Measurements from ENCODE around the gene CCDC24.
A peak's percentile ranks its signal among the peaks of the same experiment; 100 is the strongest.

Gene CCDC24

DNA sequence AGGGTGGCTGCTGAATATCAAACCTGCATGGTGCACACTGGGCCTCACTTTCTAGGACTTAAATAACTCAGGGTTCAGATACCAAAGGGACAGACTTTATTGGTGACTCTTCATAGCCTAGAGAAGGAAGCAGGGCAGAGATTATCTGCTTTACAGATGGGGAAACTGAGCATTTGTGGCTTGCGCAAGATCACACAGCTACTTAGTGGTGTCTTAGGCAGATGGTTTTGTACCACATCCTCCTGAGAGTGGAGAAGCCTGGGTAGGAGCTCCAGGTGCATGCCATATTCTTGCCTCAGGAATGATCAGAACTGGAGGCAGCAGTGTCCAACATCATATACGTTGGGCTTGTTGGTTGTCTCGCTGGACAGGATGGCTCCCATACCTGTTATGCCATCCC, 28.4 kb upstream of the CCDC24 start:
- no peak for DNase-seq (ENCODE audit: low read depth in 2 of 3, low spot score in 2 of 3)

DNA sequence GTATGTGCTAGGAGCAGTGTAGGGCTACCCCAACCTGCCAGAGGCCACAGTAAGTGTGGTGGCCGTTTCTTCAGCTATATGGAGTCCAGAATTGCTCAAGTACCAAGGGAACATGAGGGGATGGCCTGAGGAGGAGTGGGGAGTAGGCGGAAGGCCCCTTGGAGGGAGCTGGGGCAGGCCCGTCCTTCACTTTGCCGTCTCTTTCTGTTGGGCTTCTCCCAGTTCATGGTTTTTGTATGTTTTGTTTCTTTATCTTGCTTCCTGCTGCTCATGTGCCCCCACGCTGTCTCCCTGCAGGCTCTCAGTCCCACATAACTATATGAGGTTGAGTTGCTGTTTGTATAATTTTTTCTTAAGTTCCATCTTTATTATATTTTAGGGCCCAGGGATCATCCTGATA, 27.5 kb upstream of the CCDC24 start:
- DNase-seq (ENCODE audit: low read depth in 2 of 3, low spot score in 2 of 3): no peak

GRCh38 chr1:43965316-43965715, 26.1 kb upstream of the CCDC24 start:
- no peak for DNase-seq (ENCODE audit: low read depth in 2 of 3, low spot score in 2 of 3)

DNA sequence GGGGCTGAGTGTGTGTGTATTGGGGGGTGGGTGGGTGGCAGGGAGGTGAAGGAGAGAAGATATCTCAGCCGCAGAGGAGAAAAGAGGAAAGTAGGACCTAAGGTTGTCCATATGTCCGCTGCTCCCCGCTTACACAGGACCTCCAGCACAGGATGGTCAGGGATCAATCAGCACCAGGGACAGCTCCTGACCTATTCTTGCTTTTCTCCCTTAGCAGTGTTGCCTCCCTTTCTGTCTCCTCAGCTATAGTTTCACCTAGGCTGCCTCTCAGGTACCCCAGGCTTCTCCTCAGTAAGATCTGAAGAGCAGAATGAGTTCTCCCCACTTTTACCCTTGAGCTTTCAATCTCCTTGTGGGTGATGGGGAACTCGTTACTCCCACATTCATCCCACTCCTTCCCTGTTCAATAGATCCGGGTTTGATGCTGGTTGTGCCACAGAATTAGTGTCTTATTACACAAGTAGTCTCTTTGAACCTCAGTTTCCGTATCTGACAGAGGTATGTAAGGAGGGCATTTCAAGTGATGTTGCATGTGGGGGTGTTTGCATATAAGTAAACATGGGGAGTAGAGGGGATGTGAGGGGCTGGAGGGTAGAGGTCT, 23.0 kb upstream of the CCDC24 start:
- no peak for DNase-seq (ENCODE audit: low read depth in 2 of 3, low spot score in 2 of 3)

DNA sequence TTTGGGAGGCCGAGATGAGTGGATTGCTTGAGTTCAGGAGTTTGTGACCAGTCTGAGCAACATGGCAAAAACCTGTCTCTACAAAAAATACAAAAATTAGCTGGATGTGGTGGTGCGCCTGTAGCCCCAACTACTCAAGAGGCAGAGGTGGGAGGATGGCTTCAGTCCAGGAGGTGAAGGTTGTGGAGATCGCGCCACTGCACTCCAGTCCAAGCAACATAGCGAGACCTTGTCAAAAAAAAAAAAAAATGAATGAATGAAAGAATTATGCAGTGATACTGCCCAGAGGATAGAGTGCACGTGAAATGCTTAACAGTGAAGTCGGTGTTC, 22.0 kb upstream of the CCDC24 start:
- no peak for DNase-seq (ENCODE audit: low read depth in 2 of 3, low spot score in 2 of 3)

DNA sequence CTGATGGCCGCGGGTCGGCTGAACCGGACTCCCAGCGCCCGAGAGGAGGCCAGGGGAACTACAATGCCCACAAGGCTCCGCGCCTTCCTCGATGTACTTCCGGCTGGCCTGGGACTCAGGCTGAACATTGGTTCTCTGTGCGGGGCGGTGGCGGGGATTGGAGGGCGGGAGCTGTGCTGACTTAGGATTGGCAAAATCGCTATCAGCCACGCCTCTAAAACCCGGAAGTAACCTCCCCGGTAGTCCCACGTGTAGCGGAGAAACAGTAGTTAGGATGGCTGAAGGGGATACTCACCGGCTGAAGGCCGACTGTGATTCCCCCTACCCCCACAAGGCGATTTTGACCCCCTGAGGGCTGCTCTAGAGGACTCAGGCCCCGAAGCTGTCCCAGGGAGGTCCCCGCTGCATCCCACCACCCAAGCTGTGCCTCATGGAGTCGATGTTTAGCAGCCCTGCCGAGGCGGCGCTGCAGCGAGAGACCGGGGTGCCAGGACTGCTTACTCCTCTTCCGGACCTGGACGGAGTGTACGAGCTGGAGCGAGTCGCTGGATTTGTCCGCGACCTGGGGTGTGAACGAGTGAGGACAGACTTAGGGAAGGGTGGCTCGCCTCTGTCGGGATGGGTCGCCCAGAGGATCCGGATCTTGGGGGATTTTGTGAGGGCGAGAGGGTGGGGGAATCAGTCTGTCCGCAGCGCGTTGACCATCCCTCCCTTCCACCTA, 21.5 kb upstream of the CCDC24 start, which contains the start of gene DPH2:
Gene DPH2 (plus strand): TSS at position 265 of the 721 bp plus-strand sequence. CDS start 166 bp downstream, at position 431.
- peak; percentile 68 to 91 (median 89) for DNase-seq (ENCODE audit: low read depth in 2 of 3, low spot score in 2 of 3)

- DNase-seq (ENCODE audit: low read depth in 2 of 3, low spot score in 2 of 3): no peak
Observed at GRCh38 chr1:43970502-43970901, 20.9 kb upstream of the CCDC24 start.

- no peak for DNase-seq (ENCODE audit: low read depth in 2 of 3, low spot score in 2 of 3)
Observed at GRCh38 chr1:43970911-43971310, 20.5 kb upstream of the CCDC24 start.

- no peak for DNase-seq (ENCODE audit: low read depth in 2 of 3, low spot score in 2 of 3)
Observed at GRCh38 chr1:43971336-43971980, 19.9 kb upstream of the CCDC24 start.

DNA sequence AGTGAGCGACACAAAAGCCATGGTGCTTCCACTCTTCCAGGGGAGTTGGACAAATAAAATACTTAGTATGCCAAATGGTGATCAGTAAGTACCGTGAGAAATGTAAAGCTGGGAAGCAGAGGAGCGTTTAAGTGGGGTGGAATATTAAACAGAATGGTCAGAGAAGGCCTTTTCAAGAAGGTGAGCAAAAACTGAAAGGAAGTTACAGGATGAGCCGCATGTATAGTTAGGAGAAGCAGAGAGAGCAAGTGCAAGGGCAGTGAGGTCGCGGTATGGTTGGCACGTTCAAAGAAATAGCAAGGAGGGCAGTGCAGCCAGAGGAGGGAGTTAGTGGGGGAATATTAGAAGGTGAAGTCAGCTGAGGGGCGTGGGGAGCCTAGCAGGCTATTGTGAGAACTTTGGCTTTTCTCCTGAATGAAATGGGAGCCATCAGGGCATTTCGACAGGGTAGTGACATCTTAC, 17.4 kb upstream of the CCDC24 start:
- DNase-seq (ENCODE audit: low read depth in 2 of 3, low spot score in 2 of 3): no peak

GRCh38 chr1:43974443-43975248, 16.8 kb upstream of the CCDC24 start, which contains the start of gene ATP6V0B:
ATP6V0B (plus strand) TSS chr1:43974960; CDS start chr1:43975041, 81 bp downstream.
- DNase-seq (ENCODE audit: low read depth in 2 of 3, low spot score in 2 of 3): peak; percentile 88 to 94 (median 89)

- no peak for DNase-seq (ENCODE audit: low read depth in 2 of 3, low spot score in 2 of 3)
Observed at GRCh38 chr1:43975249-43975961, 16.0 kb upstream of the CCDC24 start.

DNA sequence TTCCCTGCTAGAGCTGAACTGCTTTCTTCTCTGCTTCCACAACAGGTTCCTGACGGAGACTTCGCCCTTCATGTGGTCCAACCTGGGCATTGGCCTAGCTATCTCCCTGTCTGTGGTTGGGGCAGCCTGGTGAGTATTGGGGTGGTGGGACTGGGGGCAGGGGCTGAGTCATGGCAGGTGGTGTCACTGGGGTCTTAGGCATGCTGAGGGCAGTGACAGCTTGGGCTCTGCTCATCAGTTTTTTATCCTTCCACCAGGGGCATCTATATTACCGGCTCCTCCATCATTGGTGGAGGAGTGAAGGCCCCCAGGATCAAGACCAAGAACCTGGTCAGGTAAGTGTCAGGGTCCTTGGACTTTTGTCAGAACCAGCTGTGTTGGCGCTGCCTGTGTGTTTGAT, 15.4 kb upstream of the CCDC24 start:
- DNase-seq (ENCODE audit: low read depth in 2 of 3, low spot score in 2 of 3): no peak

DNA sequence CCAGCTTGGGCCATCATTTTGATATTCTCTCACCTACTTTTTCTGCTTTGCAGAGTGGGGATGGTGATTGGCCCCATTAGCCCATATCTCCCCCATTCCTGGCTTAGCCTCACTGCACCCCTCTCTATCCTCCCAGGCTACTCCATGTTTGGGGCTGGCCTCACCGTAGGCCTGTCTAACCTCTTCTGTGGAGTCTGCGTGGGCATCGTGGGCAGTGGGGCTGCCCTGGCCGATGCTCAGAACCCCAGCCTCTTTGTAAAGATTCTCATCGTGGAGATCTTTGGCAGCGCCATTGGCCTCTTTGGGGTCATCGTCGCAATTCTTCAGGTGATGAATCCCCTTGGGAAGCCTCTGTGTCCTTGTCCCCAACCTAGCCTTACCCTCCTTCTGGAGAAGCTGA, 14.5 kb upstream of the CCDC24 start:
- no peak for DNase-seq (ENCODE audit: low read depth in 2 of 3, low spot score in 2 of 3)

DNA sequence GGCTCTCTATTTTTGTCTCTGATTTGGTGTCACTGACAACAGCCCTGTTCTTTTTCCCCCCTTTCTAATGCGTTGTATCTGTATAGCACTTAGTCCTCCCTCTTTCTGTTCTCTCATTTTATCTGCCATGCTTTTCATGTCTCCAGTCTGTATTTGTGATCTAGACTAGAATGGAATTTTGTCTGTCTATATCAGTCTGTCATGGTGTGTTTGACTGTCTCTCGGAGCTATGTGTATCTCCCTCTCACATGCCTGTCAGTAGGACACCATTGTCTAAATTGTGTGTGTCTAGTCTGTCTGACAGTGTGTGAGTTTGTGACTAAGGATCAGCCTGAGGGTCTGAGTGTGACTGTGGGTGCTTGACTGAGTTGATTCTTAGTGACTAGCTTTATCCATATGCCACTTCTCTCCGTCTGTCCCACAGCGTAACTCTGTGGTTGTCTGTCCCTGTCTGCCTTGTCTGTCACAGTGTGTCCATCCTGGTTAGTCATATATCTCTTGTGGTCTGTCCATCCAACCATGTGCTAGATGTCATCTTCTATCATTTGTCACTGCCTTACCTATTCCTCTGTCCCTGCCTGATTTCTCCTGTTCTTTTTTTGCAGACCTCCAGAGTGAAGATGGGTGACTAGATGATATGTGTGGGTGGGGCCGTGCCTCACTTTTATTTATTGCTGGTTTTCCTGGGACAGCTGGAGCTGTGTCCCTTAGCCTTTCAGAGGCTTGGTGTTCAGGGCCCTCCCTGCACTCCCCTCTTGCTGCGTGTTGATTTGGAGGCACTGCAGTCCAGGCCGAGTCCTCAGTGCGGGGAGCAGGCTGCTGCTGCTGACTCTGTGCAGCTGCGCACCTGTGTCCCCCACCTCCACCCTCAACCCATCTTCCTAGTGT, 13.8 kb upstream of the CCDC24 start:
- DNase-seq (ENCODE audit: low read depth in 2 of 3, low spot score in 2 of 3): no peak

DNA sequence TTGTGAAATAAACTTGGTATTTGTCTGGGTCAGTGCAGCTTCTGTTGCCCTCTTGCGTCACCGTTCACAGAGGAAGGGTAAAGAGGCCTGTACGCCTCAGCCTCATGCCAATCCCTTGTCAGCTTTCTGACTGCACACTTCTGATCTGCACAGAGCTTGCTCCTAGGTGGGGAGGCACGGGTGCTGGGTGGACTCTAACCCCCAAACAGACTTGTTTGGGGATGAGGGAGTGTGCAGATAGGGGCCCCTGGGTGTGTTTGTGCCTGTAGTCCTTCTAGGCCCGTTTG, 13.2 kb upstream of the CCDC24 start:
- no peak for DNase-seq (ENCODE audit: low read depth in 2 of 3, low spot score in 2 of 3)

GRCh38 chr1:43978551-43979260, 12.7 kb upstream of the CCDC24 start, which contains the start of gene B4GALT2:
B4GALT2 (plus strand) TSS chr1:43979210; CDS start chr1:43981161, 1,951 bp downstream.
- peak in 1 of 3 experiments; percentile 38 for DNase-seq (ENCODE audit: low read depth in 2 of 3, low spot score in 2 of 3)

DNA sequence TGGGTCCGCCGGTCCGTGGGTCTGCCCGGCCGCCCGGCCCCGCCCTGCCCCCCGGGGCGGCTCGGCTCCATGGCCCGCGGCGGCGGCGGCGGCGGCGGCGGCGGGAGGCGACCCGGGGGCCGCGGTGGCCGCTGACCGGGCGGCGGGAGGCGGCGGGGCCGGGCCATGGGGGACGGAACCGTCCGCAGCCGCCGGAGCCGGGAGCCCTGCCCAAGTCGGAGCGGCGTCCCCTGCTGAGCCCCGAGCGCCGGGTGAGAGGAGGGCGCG, 12.2 kb upstream of the CCDC24 start:
- DNase-seq (ENCODE audit: low read depth in 2 of 3, low spot score in 2 of 3): no peak

DNA sequence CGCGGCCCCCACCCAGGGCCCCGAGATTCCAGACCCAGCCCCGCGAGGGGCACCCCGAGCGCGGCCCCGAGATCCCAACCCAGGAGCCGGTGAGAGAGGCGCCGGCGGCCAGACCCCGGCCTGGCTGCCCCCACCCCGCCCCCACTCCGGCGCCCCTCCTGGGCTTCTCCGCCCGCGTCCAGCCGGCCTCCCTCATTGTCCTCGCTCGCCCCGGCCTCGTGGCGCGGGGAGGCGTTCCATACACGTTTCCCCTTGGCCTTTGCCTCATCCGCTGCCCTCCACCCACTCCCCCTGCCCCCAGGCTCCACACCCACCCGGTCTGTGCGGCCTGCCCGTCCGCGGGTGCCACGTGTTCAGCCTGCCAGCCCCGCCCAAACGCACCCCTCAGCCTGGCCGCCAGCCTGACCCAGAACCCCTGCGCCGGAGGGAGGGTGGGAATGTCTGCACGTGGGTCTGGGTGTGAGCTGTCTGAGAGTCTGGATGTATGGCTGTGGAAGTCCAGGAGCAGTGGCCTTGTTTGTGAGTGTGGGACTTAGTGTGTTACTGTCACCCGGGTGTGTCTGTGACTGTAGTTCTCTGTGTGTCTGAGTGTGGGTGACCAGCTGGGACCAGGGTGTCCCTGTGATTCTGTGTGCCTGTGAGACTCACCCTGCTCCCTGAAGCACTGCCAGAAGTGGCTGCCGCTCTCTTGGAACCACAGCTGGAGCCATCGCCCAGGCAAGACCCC, 11.7 kb upstream of the CCDC24 start:
- no peak for DNase-seq (ENCODE audit: low read depth in 2 of 3, low spot score in 2 of 3)

All from activated CD8-positive, alpha-beta memory T cell treated with anti-CD3 and anti-CD28 coated beads for 48 hours (primary cell).